Lung (tissue), 12 donors: ENCODE results near the gene NR6A1. TPM values are rescaled to one million over a fixed set of nuclear protein-coding genes. Genes with fewer than 3 reads are reported as not detected.

ENCODE experiments used
- ATAC-seq: fragments of 200-7000 bp; cut with Tn5 transposase; one replicate; pipeline ENCODE4 v1.9.1; 2020; ENCODE audit warnings: moderate number of reproducible peaks; ENCODE audit not compliant: insufficient read depth, low FRiP score
- DNase-seq, 3 donors: peaks; one replicate each; pipeline ENCODE4 v3.0.0-alpha.2; 2013 to 2017
- H3K27ac ChIP-seq, 2 donors: one replicate each; pipeline ENCODE4 v1.5.1; 2013; ENCODE audit warnings: mild to moderate bottlenecking in 2 of 2, moderate library complexity in 2 of 2, control low read depth in 1 of 2, inconsistent platforms in 1 of 2, low read depth in 1 of 2, low read length in 1 of 2
- H3K27me3 ChIP-seq, 3 donors: one replicate each; pipeline ENCODE4 v1.5.1; 2013; ENCODE audit warnings: low read length in 2 of 3; ENCODE audit not compliant: control insufficient read depth in 3 of 3, insufficient read depth in 3 of 3
- H3K36me3 ChIP-seq, 4 donors: one replicate each; pipeline ENCODE4 v1.5.1; 2013; ENCODE audit warnings: low read length in 4 of 4, mild to moderate bottlenecking in 1 of 4, moderate library complexity in 1 of 4; ENCODE audit not compliant: control insufficient read depth in 4 of 4, insufficient read depth in 4 of 4
- H3K4me1 ChIP-seq, 5 donors: one replicate each; pipeline ENCODE4 v1.5.1; 2013; ENCODE audit warnings: low read length in 5 of 5, mild to moderate bottlenecking in 2 of 5, moderate library complexity in 1 of 5; ENCODE audit not compliant: control insufficient read depth in 5 of 5, insufficient read depth in 5 of 5
- H3K4me3 ChIP-seq: one replicate; pipeline ENCODE4 v1.5.1; 2013; ENCODE audit warnings: mild to moderate bottlenecking, control low read depth, moderate library complexity
- H3K9ac ChIP-seq, 2 donors: one replicate each; pipeline ENCODE4 v1.5.1; 2013; ENCODE audit warnings: low read length in 2 of 2, control low read depth in 1 of 2; ENCODE audit not compliant: insufficient read depth in 1 of 2
- H3K9me3 ChIP-seq, 4 donors: one replicate each; pipeline ENCODE4 v1.5.1; 2013; ENCODE audit warnings: low read length in 3 of 4, mild to moderate bottlenecking in 1 of 4, moderate library complexity in 1 of 4; ENCODE audit not compliant: control insufficient read depth in 4 of 4, insufficient read depth in 3 of 4
- WGBS, 2 donors: extraction: QIAGEN DNeasy Blood & Tissue Kit; methylation state at CpG; one replicate each; pipeline ENCODE4 v1.1.7; 2013; 5-methylcytosine and 5-hydroxymethylcytosine counted together
- polyA plus RNA-seq, 2 donors: library from polyadenylated mRNA; stranded (reverse); fragments of 200-250 nt; gene quantifications; one replicate each; pipeline ENCODE4 v1.2.1, GENCODE V29; 2013
- total RNA-seq, 2 donors: library from RNA; depleted of rRNA in 1 of 2; stranded (reverse); fragments of >200 nt in 1 of 2; gene quantifications; one replicate each; pipeline ENCODE4 v1.2.1, GENCODE V29; 2014 to 2021
- TF ChIP-seq, protein P1 (sequence below): IDR thresholded peaks from 2 replicates; pipeline ENCODE4 v1.5.1; 2012; ENCODE audit warnings: mild to moderate bottlenecking; ENCODE audit errors: control extremely low read depth, extremely low read depth
- donor health status: control.
- donor health status: control.
- donor health status: Bipolar disorder and iron deficiency.
- donor health status: healthy.
- donor health status: DM: yes; HTN: yes; CAD: no.

NR6A1 gene
- total and polyA plus RNA-seq, 4 donors = 0.94 to 4.0 (median 2.4) TPM

DNA sequence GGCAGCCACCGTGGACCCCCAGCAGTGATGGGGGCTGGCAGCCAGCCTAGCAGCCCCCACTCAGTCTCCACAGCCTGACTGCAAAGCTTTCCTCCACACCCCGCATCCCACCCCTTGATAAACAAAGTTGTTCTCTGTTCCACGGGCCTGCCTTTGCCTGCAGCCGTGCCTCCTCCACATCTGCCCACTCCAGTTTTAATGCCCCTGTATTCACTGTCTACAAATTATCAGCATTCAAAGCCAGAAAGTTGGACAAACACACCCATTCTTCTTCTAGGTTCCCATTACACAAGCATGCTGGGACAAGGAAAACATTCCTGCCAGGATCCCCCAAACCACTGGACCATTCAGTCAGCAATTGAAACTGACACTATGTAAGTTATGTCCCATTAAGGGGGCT is 240.9 kb downstream of the NR6A1 start:
- no peak overlapping the region for H3K4me3 ChIP-seq
- TF ChIP-seq, protein P1, sequence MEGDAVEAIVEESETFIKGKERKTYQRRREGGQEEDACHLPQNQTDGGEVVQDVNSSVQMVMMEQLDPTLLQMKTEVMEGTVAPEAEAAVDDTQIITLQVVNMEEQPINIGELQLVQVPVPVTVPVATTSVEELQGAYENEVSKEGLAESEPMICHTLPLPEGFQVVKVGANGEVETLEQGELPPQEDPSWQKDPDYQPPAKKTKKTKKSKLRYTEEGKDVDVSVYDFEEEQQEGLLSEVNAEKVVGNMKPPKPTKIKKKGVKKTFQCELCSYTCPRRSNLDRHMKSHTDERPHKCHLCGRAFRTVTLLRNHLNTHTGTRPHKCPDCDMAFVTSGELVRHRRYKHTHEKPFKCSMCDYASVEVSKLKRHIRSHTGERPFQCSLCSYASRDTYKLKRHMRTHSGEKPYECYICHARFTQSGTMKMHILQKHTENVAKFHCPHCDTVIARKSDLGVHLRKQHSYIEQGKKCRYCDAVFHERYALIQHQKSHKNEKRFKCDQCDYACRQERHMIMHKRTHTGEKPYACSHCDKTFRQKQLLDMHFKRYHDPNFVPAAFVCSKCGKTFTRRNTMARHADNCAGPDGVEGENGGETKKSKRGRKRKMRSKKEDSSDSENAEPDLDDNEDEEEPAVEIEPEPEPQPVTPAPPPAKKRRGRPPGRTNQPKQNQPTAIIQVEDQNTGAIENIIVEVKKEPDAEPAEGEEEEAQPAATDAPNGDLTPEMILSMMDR = no peak
- peaks cover 0 to 3% (median 0%) of the 10 kb centered on the region in 4 donors for H3K9me3 ChIP-seq
- no peaks in the 10 kb centered on the region for H3K36me3 ChIP-seq
- H3K4me1 ChIP-seq = no peaks in the 10 kb centered on the region
- no peak for ATAC-seq
- H3K9ac ChIP-seq = no peak overlapping the region
- WGBS, 2 donors = 77 to 88% methylated on average over 4 of the region's 4 CpGs
- H3K27ac ChIP-seq = no peak overlapping the region
- DNase-seq = no peak
- no peaks in the 10 kb centered on the region for H3K27me3 ChIP-seq

DNA sequence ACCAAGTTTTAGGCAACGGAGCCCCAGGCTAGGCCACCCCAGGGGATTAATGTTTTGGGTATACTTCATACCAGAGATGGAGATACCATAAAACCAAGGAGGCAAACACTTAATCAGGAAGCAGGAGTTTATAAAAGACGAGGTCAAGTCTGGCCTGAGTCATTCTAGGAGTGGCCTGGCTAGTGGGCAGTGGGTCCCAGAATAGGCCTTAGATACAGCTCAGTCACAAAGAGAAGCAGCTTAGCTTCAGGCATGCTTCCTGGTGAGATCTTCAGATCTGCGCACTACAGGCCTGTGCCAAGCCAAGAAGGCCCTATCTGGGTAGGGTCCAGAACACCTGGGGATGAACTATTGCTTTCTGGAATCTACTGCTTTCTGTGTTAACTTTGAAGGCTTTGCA is 243.3 kb downstream of the NR6A1 start:
- H3K27me3 ChIP-seq = no peaks in the 10 kb centered on the region
- TF ChIP-seq, protein P1 = no peak
- DNase-seq = no peak
- H3K9me3 ChIP-seq = peaks cover 0 to 3% (median 0%) of the 10 kb centered on the region in 4 donors
- peaks cover 0 to under 1% (median 0%) of the 10 kb centered on the region in 5 donors for H3K4me1 ChIP-seq
- no peak overlapping the region for H3K4me3 ChIP-seq
- H3K9ac ChIP-seq = no peak overlapping the region
- ATAC-seq = no peak
- WGBS, 2 donors = 83 to 89% methylated on average over 3 of the region's 3 CpGs
- no peak overlapping the region for H3K27ac ChIP-seq
- H3K36me3 ChIP-seq = no peaks in the 10 kb centered on the region

DNA sequence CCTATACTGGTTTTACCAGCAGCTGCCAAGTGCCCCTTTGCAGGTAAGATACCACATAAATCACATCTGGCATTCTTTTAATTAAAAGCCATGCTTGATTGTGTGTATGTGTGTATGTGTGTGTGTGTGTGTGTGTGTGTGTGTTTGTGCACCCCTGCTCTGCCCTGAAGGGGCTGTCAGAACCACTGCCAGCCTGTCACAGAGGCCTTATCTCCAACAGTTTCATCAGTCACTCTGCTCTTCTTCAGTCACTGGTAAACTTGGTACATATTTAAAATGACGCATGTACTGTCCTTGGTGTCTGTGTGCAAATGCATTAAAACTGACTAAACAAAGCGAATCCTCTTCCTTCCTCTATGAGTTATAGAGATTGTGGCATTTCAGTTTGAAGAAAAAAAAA is 244.9 kb downstream of the NR6A1 start:
- WGBS, 2 donors = 93 to 97% methylated on average over 2 of the region's 2 CpGs
- Histone ChIP-seq H3K27ac (no peak overlapping the region), H3K4me3 (no peak overlapping the region), H3K9ac (no peak overlapping the region), H3K4me1 (peaks cover 0 to 3% (median 0%) of the 10 kb centered on the region in 5 donors), H3K9me3 (peaks cover 0 to 3% (median 0%) of the 10 kb centered on the region in 4 donors), H3K36me3 (no peaks in the 10 kb centered on the region), H3K27me3 (no peaks in the 10 kb centered on the region)
- no peak for DNase-seq
- TF ChIP-seq, protein P1 = no peak
- no peak for ATAC-seq
